T-helper 2 cell treated with Interferon-gamma antibody and Interleukin-4, amounts not matched to agents 100 ng/mL and 5 ng/mL, for 36 hours (primary cell): ENCODE measurements around the gene CACNA2D4. TPM values are rescaled to one million over a fixed set of nuclear protein-coding genes. Genes with fewer than 3 reads are reported as not detected.

Source experiments
- intact Hi-C: fragments of 100-400 bp; cut with micrococcal nuclease; formaldehyde crosslinking; loops from one replicate; pipeline ENCODE4 v1.15.1; 2023
- total RNA-seq: library from RNA; stranded (reverse); gene quantifications from 2 replicates; pipeline ENCODE4 v1.2.3, GENCODE V29; 2022

The CACNA2D4 gene
- total RNA-seq, 1 donor from 2014 or later, result 15.3 TPM

GRCh38 chr12:1888923-1889322 lies 29.5 kb downstream of the CACNA2D4 start:
- intact Hi-C loops, result no loop called here

DNA sequence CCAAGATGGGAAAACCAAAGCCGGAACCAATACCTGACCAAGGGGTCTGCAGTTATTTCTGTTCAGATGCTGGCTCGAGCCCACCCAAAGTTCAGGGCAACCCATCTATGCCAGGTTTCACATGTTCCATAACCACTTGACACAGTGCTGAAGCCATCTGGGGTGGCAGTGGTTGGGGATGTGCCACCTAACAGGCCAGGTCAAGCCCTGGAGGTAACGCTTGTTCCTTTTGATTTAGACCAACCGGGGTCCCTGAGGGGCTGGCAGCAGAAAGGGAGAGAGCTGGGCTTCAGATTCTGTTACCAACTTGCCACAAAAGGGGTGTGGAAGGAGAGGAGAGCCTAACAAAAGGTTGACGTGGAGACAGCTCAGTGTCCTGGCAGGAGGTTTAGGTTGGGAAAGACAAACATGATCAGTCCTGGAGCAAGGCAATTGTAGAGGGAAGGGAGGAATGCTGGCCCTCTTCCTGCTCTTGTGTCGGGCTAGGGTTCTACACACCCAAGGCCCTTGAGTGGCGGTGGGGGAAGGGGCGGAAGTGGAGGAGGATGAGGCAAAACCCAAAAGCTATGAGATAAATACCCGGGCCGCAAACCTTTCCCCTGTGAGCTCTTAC lies 31.9 kb downstream of the CACNA2D4 start:
- intact Hi-C loops, result no loop called here

DNA sequence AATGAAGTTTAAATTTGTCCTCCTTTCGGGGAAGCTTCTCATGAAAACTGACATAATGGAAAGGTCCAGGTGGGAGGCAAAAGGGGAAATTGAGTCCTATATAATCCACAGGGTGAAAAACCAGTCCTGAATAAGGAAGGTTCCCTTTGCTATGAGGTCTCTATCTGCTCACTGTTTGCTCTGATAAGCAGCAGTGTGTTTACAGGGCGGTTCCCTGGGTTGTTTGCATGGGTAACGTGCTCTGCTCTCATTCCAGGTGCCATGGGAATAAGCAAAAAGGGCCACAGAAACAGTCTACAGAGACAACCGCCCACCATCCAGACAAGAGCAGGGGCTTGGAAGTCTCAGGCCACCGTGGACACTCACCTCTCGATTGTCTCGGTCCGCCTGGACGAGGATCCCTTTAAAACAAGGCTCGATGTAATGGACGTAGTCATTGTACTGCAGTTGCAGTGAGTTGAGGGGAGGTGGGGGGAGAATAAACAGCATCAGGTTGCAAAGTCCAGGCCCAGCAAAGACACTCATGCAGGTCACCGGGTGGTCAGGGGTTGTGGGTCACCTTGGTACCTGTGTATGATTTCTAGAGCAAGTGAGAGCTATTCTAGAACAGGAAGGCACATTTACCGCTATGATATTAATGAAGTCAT lies 32.7 kb downstream of the CACNA2D4 start:
- intact Hi-C loops, result no loop called here

GRCh38 chr12:1885082-1885596 lies 33.3 kb downstream of the CACNA2D4 start:
- intact Hi-C loops, result no loop called here

DNA sequence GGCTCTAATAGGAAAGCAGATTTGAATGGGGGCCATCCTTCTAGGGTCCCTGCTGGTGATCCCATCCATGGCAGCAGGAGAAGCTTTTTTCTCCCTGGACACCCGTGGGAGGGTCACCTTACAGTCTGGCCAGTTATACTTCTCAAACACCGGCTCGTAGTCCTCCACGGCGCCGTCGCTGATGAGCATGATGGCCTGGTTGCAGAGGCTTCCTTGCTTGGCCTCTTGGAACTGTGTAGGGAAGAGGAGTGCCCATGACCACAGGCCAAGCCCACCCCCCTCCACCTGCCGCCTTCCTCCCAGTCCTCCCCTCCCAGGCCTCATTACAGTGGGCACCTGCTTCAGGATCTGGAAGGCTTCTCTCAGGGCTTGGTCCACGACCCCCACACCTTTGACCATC lies 33.8 kb downstream of the CACNA2D4 start:
- intact Hi-C loops, result no loop called here

DNA sequence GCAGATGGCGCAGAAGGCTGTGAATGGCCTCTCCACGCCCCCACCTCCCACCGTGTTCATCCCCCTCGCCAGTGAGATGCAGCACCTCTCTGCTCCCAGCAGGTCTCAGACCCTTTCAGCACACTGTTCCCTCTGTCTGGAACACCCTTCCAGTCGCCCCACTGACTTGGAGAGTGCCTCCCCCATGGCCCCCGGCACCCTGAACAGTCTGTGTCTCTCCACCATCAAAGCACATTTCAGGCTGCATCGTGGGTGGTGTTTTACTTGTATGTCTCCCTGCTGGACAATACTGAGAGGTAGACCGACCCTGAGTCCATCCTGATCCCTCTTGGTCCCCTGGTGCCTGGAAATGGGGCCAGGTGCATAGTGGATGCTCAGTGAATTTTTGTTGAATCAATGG lies 34.9 kb downstream of the CACNA2D4 start:
- intact Hi-C loops, result no loop called here

DNA sequence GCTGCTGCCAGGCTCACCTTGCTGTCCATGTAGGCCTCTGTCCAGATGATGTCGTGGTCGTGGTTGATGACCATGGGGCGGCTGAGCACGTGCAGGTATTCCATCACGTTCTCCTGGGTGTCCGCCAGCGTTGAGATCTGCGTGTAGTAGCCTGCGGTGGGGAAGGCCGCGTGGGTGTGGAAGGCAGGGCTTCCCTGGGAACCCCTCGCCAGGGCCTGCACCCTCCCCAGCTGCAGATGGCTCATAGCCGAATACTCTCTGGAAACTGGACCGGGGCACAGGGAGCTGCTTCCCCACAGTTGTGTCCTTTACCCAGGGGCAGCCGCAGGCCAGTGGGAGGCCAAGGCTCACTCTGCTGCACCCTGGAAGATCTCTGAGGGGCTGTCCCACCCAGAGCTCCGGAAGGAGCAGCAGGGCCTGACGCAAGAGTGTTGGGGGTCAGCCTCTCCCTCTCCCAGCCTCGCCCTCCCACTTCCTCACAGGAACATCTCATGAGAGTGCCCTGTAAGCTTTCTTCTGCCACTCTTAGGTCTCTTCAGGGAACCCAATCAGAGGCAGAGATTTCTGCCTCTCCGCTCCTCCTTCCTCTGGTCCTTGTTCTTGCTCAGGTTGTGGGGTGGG lies 35.5 kb downstream of the CACNA2D4 start:
- intact Hi-C loops, result no loop called here

GRCh38 chr12:1882405-1882804 lies 36.0 kb downstream of the CACNA2D4 start:
- intact Hi-C loops, result no loop called here

- intact Hi-C loops, result no loop called here
Observed at GRCh38 chr12:1881936-1882335, 36.5 kb downstream of the CACNA2D4 start.

- intact Hi-C loops, result no loop called here
Observed at GRCh38 chr12:1881301-1881700, 37.2 kb downstream of the CACNA2D4 start.

- intact Hi-C loops, result no loop called here
Observed at GRCh38 chr12:1880876-1881275, 37.6 kb downstream of the CACNA2D4 start.

DNA sequence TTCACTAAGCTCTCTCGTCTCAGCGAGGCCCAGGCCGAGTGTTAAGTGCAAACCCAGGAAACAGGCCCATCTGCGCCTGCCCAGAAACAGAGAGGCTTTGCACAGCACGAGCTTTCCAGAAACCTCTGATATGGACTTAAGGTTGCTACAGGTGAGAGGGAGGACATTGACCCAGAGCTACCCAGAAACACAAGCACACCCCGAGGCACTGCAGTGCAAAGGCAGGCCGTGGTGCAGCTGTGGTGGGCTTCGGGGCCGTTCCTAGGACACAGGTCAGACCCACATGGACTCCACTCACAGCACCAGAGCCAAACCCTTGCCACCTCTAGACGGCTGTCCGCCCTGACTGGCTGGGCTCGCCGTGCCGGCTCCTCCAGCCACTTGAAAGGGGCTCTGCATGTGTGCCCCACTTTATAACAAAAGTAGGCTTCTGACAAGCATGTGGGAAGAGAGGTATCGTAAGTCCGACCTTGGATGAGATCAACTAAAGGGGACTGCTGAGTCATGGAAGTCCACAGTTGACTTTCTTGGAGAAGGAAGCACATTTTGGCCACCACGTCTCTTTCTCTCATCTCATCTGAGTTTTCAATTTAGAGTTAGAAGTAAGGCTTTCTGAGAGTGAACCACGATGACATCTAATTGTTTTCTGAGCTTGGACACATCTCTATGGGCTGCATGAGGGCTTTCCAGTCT lies 38.2 kb downstream of the CACNA2D4 start:
- intact Hi-C loops, result no loop called here

- intact Hi-C loops, result no loop called here
Observed at GRCh38 chr12:1879633-1880032, 38.8 kb downstream of the CACNA2D4 start.

GRCh38 chr12:1878695-1879094 lies 39.8 kb downstream of the CACNA2D4 start:
- intact Hi-C loops, result no loop called here

- intact Hi-C loops, result no loop called here
Observed at GRCh38 chr12:1878214-1878613, 40.2 kb downstream of the CACNA2D4 start.

GRCh38 chr12:1877169-1877878 lies 41.1 kb downstream of the CACNA2D4 start:
- intact Hi-C loops, result no loop called here

DNA sequence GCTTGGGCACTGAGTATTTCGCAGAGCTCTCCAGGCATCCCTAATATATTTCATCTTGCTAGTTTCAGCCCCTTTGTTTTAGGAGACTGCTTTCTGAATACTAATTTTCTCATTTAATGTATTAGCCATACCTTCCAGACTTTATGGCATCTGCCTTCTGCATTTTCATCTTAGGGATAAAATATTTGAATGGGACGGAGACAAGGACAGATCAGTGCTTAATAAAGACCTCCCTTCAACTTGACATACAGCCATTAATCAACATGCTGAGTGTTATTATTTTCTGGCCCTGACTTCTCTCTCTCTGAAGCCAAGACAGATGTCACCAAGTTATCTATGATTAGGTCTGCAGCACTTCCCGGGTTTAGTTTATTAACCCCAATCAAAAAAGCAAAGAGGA lies 42.4 kb downstream of the CACNA2D4 start:
- intact Hi-C loops, result no loop called here

DNA sequence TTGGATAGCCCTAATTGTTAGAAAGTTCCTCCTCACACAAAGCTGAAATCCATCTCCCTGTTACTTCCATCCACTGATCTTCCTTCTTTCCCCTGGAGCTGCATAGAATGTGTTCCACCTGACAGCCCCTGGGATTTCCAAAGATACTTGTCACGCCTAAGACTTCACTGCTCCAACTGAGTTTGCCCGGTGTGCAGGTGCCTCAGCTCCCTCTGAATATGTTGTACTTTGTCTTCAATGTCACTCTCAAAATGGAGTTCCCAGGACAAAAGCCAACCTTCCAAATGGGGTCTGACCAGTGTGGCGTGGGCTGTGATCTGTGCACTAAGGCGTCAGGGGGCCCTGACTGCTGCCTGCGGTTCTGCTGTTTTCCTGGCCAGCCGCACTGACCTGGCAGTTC lies 42.8 kb downstream of the CACNA2D4 start:
- intact Hi-C loops, result no loop called here

DNA sequence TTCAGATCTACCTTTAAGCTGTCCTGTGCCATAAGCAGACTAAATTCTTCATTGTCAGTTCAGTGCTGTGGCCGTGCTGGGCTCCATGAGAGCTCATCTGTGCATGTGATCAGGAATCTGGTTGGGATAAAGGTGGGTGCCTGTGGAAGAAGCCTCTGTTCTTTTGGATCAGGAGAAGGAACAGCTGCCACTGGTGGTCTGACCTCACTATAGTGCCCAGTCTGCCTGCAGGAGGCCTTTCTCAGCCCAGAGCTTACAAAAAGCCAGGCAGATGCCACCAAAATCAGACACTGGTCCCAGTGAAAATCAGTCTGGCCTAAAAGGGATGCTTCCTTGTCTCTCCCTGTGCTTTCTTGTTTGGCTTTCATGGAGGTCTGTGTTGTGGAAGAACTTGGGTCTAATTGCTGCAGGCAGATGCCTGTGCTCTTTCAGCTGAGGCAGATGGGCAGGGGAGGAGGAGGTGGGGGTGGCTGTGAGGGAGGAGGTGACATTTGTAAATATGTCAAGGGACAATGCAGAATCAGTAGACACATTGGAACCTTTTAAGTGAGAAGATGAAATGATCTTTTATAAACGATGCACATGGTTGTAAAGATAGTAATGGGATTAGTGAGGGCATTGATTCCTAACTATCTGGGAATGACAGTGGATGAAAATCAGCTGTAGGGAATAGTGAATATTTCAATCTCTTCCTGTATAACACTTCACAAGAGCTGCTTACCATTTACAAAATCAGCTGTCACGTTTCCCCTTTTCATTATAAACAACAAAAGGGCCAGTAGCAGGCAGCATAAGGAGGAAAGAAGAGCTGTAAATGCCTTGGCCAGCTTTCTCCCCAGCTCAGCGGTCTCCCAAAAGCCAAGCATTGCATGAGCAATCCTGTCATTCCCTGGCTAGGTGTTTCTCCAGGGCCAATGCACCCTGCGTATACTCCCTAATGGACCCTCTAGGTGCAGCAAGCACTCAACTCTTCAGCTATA lies 44.6 kb downstream of the CACNA2D4 start:
- intact Hi-C loops, result no loop called here

- intact Hi-C loops, result no loop called here
Observed at GRCh38 chr12:1872448-1872847, 46.0 kb downstream of the CACNA2D4 start.
